Neural cell (in vitro differentiated cells): ENCODE measurements around the gene GSK3A.

Experiments
- EP300 ChIP-seq: fragments of 450-650 bp; conservative IDR thresholded peaks from 2 replicates; pipeline ENCODE4 v1.6.1; 2014; ENCODE audit warnings: antibody characterized with exemption, mild to moderate bottlenecking, moderate library complexity; ENCODE audit not compliant: poor library complexity, severe bottlenecking
- EZH2 ChIP-seq: fragments of 200-600, 300-800 bp; shearing (Covaris generic), sonication (generic); IDR thresholded peaks from 2 replicates; pipeline ENCODE4 v1.6.1; 2014; ENCODE audit warnings: antibody characterized with exemption, low read length, borderline replicate concordance, mild to moderate bottlenecking; ENCODE audit not compliant: insufficient read depth, poor library complexity, severe bottlenecking
- MXI1 ChIP-seq: fragments of 450-650 bp; conservative IDR thresholded peaks from 2 replicates; pipeline ENCODE4 v1.6.1; 2014; ENCODE audit warnings: antibody characterized with exemption, mild to moderate bottlenecking; ENCODE audit not compliant: poor library complexity, severe bottlenecking
- POLR2AphosphoS5 ChIP-seq: IDR thresholded peaks from 2 replicates; pipeline ENCODE4 v1.6.1; 2012
- RAD21 ChIP-seq: fragments of 450-650 bp; conservative IDR thresholded peaks from 2 replicates; pipeline ENCODE4 v1.6.1; 2014; ENCODE audit warnings: antibody characterized with exemption, mild to moderate bottlenecking, moderate library complexity
- SMC3 ChIP-seq: fragments of 450-650 bp; conservative IDR thresholded peaks from 2 replicates; pipeline ENCODE4 v1.6.1; 2014; ENCODE audit warnings: antibody characterized with exemption, mild to moderate bottlenecking, moderate library complexity; ENCODE audit not compliant: poor library complexity
- TAF1 ChIP-seq: IDR thresholded peaks from 2 replicates; pipeline ENCODE4 v1.6.1; 2012; ENCODE audit warnings: low read depth
- TF ChIP-seq, protein P1 (sequence below): fragments of 450-650 bp; IDR thresholded peaks from 2 replicates; pipeline ENCODE4 v1.5.1; 2014; ENCODE audit warnings: antibody characterized with exemption, mild to moderate bottlenecking, moderate library complexity; ENCODE audit not compliant: poor library complexity, severe bottlenecking
- TF ChIP-seq, protein P2 (sequence below): IDR thresholded peaks from 2 replicates; pipeline ENCODE4 v1.6.1; 2012; ENCODE audit warnings: borderline replicate concordance

GRCh38 chr19:42286349-42287016, 44.1 kb upstream of the GSK3A start:
- TF ChIP-seq RAD21 (no peak), TAF1 (no peak), EZH2 (no peak), MXI1 (no peak), EP300 (no peak), SMC3 (no peak), POLR2AphosphoS5 (no peak)
- TF ChIP-seq, protein P1, sequence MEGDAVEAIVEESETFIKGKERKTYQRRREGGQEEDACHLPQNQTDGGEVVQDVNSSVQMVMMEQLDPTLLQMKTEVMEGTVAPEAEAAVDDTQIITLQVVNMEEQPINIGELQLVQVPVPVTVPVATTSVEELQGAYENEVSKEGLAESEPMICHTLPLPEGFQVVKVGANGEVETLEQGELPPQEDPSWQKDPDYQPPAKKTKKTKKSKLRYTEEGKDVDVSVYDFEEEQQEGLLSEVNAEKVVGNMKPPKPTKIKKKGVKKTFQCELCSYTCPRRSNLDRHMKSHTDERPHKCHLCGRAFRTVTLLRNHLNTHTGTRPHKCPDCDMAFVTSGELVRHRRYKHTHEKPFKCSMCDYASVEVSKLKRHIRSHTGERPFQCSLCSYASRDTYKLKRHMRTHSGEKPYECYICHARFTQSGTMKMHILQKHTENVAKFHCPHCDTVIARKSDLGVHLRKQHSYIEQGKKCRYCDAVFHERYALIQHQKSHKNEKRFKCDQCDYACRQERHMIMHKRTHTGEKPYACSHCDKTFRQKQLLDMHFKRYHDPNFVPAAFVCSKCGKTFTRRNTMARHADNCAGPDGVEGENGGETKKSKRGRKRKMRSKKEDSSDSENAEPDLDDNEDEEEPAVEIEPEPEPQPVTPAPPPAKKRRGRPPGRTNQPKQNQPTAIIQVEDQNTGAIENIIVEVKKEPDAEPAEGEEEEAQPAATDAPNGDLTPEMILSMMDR = no peak
- TF ChIP-seq, protein P2, sequence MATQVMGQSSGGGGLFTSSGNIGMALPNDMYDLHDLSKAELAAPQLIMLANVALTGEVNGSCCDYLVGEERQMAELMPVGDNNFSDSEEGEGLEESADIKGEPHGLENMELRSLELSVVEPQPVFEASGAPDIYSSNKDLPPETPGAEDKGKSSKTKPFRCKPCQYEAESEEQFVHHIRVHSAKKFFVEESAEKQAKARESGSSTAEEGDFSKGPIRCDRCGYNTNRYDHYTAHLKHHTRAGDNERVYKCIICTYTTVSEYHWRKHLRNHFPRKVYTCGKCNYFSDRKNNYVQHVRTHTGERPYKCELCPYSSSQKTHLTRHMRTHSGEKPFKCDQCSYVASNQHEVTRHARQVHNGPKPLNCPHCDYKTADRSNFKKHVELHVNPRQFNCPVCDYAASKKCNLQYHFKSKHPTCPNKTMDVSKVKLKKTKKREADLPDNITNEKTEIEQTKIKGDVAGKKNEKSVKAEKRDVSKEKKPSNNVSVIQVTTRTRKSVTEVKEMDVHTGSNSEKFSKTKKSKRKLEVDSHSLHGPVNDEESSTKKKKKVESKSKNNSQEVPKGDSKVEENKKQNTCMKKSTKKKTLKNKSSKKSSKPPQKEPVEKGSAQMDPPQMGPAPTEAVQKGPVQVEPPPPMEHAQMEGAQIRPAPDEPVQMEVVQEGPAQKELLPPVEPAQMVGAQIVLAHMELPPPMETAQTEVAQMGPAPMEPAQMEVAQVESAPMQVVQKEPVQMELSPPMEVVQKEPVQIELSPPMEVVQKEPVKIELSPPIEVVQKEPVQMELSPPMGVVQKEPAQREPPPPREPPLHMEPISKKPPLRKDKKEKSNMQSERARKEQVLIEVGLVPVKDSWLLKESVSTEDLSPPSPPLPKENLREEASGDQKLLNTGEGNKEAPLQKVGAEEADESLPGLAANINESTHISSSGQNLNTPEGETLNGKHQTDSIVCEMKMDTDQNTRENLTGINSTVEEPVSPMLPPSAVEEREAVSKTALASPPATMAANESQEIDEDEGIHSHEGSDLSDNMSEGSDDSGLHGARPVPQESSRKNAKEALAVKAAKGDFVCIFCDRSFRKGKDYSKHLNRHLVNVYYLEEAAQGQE = no peak
